Stimulated activated CD4-positive, alpha-beta T cell treated with anti-CD3 and anti-CD28 coated beads, Interleukin-4, amount 100 ng/mL, for 1 hour (primary cell): ENCODE data around the gene G2E3.
A peak's percentile ranks its signal among the peaks of the same experiment; 100 is the strongest.
"Not testable (repeated sequence)": the region's sequence is repeated elsewhere in the genome, so short reads cannot be mapped to it uniquely, and the experiment has no call there.

Experiments
- DNase-seq: peaks from one replicate; pipeline ENCODE4 v3.0.0-alpha.2; 2020

G2E3 gene

DNA sequence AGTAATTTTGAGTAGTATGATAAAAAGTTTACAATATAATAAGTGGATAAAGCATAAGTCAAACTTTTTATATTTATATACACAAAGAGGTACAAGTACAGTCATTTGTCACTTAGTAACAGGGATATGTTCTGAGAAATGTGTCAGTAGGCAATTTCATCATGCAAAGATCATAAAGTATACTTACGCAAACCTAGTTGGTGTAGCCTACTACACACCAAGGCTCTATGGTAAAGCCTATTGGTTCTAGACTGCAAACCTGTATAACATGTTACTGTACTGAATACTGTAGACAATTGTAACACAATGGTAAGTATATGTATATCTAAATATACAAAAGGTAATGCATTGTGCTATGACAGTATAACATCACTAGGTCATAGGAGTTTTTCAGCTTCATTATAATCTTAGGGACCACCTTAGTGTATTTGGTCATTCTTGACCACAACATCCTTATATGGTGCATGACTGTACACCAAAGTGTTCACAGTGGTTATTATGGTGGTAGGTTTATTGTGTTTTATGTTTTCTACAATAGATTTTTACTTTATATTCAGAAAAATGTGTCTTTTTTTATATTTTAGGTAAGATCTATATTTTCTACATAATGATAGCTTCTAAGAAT lies 48.3 kb downstream of the G2E3 start:
- no peak for DNase-seq

DNA sequence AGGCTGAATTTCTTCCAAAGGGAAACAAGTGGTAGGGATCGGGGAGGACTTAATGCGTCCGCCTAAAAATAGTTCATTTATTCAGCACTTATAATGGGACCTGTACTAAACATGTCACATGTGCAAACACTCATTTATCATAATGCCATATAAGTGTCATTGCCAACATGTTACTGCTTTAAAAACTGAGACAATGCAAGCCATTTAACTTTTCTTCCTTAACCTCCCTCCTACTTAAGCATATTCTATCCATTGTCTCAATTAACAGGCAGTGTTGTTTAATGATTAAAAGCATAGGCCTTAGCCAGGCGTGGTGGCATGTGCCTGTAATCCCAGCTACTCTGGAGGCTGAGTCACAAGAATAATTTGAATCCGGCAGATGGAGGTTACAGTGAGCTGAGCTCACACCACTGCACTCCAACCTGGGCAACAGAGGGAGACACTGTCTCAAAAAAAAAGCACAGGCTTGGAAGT lies 49.6 kb downstream of the G2E3 start:
- no peak for DNase-seq

DNA sequence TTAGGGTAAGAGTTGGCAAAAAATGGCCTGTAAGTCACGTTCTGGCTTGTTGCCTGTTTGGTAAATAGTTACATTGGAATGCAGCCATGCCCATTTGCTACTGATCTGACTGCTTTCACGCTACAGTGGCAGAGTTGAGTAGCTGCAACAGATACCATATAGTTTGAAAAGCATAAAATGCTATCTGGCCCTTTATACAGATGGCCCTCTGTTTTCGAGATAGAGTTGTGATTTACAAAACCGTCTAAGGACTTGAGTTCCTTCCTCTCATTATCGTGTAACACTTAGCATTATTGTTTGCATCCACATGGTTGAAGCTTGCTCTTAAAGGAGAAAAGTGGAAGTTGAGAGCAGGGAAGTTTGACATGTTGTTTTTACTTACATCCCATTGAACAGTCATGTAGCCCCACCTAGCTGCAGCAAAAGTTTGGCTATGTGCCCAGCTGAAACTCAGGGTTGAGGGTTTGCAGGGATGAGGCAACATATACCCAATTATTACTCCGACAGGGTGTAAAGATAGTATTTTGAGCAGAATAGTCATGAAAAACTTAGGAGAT lies 51.9 kb downstream of the G2E3 start:
- DNase-seq: no peak

DNA sequence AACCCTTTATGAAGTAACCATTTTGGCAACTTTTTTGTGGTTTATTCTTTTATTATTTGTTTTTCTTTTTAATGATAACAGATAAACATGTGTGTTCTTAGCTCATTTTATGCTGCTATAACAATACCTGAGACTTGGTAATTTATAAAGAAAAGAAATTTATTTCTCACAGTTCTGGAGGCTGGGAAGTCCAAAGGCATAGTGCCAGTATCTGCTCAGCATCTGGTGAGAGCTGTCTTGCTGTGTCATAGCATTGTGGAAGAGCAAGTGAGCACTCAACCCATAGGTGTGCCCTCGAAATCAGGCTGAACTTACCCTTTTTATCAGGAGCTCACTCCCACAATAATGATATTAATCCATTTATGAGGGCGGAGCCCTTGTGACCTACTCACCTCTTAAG lies 55.2 kb downstream of the G2E3 start:
- DNase-seq: no peak

DNA sequence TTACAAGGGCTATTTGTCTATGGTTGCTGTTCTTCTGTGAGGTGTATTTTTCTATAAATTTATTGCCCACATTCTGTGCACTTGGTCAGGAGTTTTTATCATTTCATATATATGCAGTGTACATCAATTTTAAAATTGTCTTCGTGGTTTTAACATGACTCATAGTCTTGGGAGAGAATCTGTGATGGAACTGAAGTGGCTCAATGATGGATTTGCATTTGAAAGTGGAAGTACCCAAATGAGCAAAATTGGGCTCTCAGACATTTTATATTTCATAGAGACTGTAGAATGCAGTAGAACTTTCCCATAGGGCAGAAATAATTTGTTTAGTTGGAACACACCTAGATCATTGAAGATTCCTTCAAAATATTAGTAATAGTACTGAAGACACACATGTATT lies 61.2 kb downstream of the G2E3 start:
- no peak for DNase-seq

DNA sequence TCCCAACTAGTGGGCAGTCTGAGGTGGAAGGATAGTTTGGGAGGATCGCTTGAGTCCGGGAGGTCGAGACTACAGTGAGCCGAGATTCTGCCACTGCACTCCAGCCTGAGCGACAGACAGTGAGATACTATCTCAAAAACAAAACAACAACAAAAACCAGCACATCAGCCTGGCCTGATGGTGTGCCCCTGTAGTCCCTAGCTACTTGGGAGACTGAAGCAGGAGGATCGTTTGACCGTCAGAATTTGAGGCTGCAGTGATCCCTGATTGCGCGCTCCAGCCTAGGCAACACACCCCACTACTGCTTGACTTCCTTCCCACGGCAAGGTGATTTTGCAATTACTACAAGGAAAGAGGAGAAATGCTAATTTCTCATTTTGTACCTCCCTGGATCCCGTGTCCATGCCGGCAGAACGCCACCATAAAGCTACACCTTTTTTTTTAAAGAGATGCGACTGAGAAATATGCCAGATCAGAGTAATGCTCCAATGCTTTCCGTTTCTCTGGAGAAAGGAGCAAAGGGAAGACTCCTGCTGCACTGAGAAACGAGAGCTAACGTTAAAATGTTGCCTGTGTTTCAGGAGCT lies 62.5 kb downstream of the G2E3 start:
- no peak for DNase-seq

DNA sequence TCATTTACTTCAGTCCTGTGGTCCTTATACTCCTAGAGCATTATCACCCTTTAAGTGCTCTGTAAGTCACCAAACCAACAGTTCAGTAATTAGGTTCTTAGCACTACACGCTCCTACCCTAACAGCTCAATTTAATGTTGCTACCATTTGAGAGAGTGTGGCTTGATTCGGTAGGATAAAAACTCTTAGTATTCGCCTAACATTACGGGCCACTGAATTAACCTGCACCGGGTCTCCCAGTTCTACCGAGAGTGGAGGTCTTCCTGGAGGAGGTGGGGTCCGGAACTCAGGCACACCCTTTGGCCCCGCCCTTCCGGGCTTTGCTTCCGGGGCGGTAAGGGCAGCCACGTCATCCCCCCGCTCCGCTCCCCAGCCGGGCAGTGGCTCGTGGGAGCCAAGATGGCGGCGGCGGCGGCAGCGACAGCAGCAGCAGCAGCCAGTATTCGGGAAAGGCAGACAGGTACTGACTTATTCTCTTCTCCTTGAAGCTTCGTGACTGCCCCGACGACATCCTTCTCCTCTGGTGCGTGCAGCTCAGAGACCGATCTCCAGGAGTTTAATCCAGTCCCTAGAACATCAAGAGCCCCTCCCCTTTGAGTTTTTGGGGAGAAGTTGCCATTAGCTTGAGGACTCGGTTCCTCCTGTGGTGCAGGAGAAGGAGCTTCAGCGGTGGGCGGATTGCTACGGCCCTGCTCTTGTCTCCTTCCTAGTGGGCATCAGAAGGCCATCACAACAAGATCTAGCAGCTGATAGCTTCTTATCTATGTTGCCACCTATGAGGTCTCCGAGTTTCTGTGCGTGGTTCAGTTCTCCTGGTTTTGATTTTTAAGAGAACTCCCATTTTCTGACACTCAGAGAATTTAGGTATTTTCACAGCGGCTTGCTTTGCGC lies 63.2 kb downstream of the G2E3 start, which contains the start of gene SCFD1:
Gene SCFD1, plus strand, starts transcription at position 380 of the 891 bp plus-strand sequence. Its CDS starts 20 bp downstream, at position 400.
- peak; percentile 94 for DNase-seq

DNA sequence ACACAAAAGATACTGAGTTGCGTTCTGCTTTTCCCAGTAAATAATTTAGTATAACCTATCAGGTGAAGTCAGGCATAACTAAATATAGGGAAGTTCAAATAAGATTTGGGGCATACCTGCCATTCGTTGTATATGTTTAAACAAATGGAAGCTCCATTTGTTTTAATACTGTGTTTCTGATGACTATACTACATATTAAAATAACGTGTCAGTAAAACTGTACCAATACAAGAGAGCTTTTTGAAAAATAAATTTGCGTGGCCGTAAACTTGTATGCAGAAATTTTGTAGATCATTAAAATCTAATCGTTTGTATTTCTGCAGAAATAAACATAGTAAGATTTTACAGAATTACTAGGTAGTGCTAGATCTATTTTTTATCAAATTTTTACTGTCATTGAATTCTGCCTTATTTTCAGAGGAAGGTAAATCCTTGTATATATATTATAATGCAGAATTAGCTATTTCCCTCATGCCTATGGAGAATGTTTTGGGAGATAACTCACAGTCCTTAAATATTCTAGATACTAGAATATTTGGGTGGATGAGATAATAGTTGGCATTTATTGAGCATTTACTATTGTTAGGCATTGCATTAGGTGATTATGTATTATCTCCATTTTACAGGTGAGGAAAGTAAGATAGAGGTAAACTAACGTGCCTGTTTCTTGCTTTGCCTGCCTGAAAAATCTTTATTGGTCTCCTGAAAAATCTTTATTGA lies 64.6 kb downstream of the G2E3 start:
- no peak for DNase-seq

DNA sequence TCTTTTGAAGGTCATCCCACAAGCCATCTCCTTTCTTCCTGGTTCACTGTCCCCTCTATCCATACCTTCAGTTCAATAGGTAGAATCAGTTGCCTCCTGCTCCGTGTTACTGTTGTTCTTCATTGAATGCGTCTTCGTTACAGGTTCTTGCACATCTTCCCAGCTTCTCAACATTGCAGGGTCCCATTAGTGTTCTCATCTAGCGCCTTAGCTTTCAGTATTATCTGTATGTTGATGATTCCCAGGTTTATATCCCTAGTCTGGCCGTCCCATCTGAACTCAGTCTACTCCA lies 65.1 kb downstream of the G2E3 start:
- no peak for DNase-seq

DNA sequence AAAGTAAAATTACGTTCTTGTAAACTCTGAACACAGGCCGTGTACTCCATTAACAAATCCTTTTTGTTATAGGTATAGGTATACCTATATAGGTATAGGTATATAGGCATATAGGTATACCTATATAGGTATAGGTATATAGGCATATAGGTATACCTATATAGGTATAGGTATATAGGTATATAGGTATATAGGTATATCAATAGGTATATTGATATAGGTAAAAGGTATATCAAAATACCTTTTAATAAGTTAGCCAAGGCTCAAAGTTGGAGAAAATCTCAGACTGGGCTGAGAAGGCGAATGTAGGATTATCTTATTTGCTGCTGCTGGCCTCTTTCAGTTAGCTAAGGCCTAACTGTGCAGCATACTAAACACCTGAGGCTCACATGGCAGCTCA lies 66.6 kb downstream of the G2E3 start:
- DNase-seq: no peak

DNA sequence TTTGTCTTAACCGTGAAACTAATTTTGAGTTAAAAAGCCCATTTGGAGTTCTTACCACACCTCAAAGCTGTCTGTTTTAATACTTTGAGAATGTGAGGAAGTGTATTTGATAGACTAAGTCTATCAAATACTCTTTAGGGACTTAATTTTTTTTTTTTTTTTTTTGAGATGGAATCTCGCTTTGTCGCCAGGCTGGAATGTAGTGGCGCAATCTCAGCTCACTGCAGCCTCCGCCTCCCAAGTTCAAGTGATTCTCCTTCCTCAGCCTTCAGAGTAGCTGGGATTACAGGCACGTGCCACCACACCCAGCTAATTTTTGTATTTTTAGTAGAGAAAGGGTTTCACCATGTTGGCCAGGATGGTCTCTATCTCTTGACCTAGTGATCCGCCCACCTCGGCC lies 70.5 kb downstream of the G2E3 start:
- DNase-seq: not testable (repeated sequence)

DNA sequence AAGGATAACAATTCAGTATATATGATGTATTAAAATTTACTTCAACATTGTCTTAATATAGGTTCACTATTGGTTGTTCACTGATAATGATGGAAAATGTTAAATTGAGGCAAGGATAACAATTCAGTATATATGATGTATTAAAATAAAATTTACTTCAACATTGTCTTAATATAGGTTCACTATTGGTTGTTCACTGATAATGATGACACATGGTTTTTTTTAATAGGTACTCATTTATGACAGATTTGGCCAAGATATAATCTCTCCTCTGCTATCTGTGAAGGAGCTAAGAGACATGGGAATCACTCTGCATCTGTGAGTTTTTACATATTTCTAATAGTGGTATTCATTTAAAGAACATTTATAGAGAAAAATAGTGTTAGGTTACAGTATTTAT lies 71.3 kb downstream of the G2E3 start:
- no peak for DNase-seq

DNA sequence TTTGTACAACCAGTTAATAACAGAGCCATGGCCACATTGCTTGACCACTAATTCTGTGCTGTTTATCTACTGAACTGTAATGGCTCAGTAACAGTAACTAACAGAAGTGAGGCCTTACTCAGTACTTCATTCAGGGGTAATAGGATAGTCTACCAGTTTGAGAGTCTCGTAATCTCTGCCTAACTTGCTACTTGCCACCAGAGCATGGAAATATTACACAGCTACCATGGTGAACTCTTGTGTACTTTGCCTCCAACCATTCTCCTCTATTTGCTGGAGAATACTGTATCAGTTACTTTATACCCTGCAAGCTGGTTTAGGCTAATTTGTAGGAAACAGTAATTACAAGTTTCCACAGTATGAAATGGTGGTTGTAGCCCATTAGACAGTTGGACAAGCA lies 73.8 kb downstream of the G2E3 start:
- no peak for DNase-seq

DNA sequence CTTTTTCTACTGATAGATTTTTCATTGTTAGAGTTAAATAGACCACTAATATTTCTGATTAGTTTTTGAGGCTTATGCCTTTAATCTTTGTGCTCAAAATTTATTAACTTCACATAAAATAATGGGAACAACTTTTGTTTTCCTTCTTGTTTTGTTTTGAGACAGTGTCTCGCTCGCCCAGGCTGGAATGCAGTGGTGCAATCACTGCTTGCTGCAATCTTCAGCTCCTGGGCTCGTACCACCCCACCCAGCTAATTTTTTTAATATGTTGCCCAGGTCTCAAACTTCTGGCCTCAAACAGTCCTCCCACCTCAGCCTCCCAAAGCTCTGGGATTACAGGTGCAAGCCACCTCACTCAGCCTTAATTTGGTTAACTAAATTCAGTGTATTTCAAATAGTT lies 80.0 kb downstream of the G2E3 start:
- no peak for DNase-seq

DNA sequence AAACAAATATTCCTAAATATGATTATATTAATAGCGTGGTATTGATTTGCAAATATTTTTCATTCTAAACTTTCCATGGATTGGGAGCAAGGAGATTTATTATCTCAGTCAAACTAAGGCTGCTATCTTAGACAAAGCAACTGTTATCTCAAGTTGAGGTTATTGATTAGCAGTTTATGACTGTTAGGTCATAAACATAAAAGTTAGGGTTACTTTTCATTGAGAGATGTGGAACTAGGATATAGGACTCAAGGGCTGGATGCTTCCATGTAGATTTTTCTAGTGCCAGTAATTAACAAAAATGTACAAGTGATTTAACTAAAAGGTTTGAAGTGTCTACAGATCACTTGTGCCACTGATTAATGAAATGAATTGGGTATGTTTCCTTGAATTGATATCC lies 82.2 kb downstream of the G2E3 start:
- no peak for DNase-seq

DNA sequence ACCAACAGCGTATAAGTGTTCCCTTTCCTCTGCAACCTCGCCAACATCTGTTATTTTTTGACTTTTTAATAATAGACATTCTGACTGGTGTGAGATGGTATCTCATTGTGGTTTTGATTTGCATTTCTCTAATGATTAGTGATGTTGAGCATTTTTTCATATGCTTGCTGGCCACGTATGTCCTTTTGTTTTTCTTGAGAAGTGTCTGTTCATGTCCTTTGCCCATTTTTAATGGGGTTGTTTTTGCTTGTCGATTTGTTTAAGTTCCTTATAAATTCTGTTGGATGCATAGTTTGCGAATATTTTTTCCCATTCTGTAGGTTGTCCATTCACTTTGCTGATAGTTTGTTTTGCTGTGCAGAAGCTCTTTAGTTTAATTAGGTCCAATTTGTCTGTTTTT lies 85.5 kb downstream of the G2E3 start:
- DNase-seq: not testable (repeated sequence)

DNA sequence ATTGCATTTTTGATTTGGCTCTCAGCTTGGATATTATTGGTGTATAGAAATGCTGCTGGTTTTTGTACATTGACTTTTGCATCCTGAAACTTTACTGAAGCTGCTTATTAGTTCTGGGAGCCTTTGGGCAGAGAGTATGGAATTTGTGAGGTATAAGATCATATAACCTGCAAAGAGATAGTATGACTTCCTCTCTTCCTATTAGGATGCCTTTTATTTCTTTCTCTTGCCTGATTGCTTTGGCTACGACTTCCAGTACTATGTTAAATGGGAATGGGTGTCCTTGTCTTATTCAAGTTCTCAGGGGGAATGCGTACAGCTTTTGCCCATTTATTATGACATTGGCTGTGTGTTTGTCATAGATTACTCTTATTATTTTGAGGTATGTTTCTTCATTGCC lies 86.6 kb downstream of the G2E3 start:
- no peak for DNase-seq

DNA sequence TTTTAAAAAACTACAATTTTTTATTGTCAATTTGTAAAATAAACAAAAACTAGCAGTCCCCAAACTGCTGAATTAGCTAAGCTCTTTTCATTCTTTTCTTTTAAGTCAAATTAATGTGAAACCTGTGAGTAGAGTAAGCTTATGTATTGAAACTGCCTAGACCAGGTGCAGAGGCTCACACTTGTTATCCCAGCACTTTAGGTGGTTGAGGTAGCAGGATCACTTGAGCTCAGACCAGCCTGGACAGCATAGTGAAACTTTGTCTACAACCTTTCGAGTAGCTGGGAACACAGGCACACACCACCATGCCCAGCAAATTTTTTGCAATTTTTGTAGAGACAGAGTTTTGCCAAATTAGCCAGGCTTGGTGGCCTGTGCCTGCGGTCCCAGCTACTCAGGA lies 89.5 kb downstream of the G2E3 start:
- no peak for DNase-seq

DNA sequence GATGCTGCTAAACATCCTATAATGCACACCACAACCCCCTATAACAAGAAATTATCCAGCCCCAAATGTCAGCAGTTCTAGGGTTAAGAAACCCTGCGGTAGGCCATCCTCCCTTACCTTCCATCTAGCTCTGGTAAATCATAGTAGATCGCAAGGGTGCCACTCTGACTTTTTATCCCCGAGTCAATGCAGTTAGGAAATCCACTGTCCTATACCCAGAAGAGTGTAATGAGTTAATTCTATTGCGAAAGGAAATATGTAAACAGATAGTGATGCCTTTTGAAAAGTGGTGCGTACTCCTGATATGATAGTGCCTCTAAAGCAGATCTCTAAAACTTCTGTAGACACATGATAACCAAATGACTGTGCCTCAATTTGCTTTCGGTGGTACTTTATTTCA lies 93.0 kb downstream of the G2E3 start:
- DNase-seq: no peak

DNA sequence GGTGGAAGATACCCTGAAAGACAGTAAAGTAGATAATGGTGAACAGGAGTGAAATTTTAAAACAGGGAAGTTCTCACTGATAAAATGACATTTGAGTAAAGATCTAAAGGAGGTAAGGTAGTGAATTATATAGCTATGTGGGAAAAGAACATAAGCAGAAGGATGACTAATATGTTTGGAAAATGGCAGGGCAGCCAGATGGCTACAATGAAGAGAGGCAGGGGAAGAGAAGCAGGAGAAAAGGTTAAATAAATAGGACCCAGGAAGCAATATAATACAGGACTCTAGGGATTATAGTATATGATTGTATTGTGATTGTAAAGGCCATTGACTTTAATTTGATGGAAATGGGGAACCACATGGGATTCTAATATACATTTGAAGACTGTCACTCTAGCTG lies 96.2 kb downstream of the G2E3 start:
- no peak for DNase-seq

DNA sequence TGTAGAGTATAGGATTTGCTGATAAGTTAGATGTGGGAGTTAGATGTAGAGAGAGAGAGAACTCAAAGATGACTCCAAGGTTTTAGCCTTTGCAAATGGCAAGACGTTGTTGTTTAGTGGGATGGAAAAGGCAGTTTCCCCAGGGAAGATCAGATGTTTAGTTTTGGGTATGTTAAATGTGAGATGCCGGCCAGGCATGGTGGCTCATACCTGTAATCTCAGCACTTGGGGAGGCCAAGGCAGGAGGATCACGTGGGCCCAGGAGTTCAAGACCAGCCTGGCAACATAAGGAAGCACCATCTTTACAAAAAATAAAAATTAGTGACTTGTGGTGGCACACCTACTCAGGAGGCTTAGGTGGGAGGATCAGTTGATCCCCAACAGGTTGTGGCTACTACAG lies 96.7 kb downstream of the G2E3 start:
- DNase-seq: no peak

DNA sequence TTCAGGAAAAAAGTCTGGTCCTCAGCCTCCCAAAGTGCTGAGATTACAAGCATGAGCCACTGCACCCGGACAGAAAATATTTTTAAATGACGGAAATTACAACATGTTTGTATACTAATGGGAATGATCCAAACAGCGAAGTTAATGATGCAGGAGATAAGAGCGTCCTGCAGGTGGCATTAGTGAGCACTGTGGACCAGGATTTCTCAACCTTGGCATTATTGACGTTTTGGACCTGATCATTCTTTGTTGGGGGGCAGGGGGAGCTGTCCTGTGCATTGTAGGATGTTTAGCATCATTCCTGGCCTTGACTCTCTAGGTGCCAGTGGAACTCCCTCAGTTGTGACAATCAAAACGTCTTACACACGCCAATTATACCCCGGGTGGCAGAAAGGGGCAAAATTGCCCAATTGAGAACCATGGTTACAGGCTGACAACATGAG lies 97.3 kb downstream of the G2E3 start:
- peak; percentile 11 for DNase-seq

DNA sequence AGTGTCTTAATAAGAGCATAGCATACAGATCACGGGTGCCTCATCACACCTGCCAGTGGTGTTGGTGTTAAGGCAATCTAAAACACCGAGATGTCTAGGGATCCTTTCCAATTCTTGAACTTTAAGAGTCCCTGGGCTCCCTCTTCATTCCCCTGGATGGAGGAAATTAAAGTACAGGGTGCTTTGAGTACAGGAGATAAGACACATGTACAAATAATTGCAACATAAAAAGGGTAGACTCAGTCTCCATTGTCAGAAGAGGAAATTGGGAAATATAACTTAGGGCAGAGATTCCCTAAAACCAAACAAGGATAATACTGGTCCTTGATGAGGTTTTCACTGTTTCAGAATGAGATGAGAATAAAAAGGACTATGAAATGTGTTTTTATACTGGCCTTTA lies 98.1 kb downstream of the G2E3 start:
- no peak for DNase-seq
